GM19463 (cell line): ENCODE results near the gene LRBA.

ENCODE experiments used
- ATAC-seq: cut with Tn5 transposase; IDR thresholded peaks from one replicate; pipeline ENCODE4 v1.9.1; 2021; ENCODE audit warnings: mild to moderate bottlenecking, moderate library complexity; ENCODE audit not compliant: unreplicated experiment

LRBA gene

GRCh38 chr4:150457802-150458201 lies 557.3 kb downstream of the LRBA start:
- ATAC-seq = no peak

GRCh38 chr4:150451883-150452282 lies 563.2 kb downstream of the LRBA start:
- no peak for ATAC-seq

GRCh38 chr4:150447356-150447755 lies 567.7 kb downstream of the LRBA start:
- no peak for ATAC-seq

- no peak for ATAC-seq
Observed at GRCh38 chr4:150439451-150439933, 575.6 kb downstream of the LRBA start.

DNA sequence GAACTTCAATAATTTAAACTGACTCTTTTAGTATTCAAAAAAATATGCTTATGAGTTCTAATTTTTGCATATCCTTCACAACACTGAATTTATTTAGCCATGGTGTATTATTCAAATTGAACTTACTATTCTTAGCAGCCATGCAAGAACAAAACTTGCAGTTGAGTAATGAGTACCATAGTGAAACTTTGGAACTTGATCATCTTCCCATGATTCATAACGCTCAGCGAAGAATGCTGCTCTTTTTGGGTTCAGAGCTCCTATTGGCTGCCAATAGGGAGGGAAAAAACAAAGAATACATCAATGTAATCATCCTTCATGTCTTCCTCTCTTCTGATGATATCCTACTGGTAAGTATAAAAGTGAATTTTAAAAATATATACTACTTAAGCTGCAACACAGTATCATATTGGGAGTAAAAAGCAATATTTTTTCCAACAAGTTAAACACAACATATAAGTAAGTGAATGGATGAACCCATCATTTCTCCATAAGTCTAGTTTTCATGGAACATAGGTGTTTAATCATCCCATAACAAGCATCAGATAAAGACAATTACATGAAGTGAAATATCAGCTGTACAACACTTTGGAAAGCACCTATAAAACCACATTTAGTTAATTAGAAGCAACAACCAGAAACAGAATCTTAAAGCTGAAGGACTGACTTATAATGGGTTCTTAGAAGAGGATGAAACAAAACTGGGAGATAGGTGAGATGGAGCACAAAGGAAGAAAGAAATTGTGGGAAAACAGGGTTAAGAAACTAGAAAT lies 578.3 kb downstream of the LRBA start:
- no peak for ATAC-seq

DNA sequence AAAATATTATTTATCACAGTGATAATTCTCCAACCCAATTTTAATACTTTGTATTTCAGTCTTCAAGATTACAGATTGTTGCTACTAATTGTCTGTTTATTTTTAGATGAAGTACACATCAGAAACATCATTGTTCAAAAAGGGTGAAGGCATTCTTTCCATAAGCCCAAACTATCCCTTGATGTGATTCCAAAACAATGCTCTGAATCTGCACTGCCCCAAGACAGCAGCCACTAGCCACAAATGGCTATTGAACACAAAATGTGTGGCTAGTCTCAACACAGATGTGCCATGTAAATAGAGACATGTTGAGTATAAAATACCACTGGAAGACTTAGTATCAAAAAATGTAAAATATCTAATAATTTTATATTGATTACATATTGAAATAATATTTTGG lies 583.9 kb downstream of the LRBA start:
- no peak for ATAC-seq

GRCh38 chr4:150425161-150425560 lies 589.9 kb downstream of the LRBA start:
- no peak for ATAC-seq

DNA sequence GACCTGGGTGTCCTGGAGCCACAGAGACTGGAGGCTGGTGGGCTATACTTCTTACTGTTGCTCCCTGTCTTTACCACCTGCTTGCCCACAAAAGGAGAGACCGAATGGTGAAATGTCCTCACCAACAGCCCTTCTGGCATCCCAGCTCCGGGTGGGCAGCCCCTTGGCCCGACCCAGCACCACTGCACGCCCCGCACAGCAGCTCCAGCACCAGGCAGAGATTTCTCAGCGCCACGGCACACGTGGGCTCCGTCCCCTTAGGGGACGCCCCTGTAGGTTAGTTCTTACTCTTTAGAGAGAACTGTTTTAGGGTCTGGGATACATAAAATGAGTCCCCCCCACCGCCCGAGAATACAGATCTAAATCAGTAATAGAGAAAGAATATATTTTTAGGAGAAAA lies 591.6 kb downstream of the LRBA start:
- no peak for ATAC-seq

DNA sequence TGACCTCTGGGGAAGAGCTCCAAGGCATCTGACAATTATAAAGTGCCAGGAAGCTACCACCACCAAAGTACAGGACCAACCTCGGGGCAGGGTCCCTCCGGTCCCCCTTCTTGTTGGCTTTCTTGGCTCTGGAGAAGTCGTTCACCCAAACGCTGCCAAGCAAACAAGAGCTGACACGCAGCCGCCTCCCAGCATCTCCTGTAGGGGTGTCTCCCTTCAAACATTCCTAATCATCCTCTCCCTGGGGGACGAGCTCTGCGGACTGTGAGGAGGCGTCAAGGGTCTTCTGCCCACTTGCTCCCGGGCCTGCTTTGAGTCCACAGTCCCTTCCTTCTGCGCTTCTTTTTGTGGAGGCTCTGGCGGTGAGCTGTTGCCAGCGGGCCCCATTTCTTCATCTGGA lies 592.0 kb downstream of the LRBA start:
- no peak for ATAC-seq

GRCh38 chr4:150421612-150422011 lies 593.5 kb downstream of the LRBA start:
- ATAC-seq = no peak

DNA sequence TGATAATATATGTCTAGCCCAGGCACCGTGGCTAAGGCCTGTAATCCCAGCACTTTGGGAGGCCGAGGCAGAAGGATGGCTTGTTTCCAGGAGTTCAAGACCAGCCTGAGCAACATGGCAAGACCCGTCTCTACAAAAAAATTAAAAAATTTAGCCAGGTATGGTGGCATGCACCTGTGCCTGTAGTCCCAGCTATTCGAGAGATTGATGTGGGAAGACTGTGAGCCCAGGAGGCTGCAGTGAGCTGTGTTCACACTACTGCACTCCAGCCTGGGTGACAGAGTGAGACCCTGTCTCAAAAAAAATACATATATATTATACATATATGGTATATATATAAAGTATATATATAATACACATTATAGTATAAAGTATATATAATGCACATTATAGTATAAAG lies 595.1 kb downstream of the LRBA start:
- no peak for ATAC-seq

- ATAC-seq = no peak
Observed at GRCh38 chr4:150418757-150419410, 596.2 kb downstream of the LRBA start.

DNA sequence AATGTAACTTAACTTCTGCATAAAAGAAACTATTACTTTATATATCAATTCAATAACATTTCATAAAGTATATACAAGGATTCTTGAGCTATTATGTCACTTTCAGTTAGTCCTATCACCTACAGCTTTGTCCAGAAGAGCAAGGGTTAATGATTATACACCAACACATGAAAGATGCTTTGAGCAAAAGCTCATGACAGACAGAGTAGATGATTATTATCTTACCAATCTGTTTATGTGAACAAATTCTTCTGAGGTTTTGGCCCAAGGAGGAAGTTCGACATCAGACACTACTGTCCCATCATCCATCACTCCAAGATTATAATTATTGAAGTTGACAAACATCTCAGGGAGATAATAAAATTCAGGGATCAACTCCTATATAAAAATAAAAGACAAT lies 599.9 kb downstream of the LRBA start:
- ATAC-seq = no peak

GRCh38 chr4:150411520-150411919 lies 603.6 kb downstream of the LRBA start:
- no peak for ATAC-seq

GRCh38 chr4:150402871-150403272 lies 612.2 kb downstream of the LRBA start:
- peak; percentile 90 for ATAC-seq

DNA sequence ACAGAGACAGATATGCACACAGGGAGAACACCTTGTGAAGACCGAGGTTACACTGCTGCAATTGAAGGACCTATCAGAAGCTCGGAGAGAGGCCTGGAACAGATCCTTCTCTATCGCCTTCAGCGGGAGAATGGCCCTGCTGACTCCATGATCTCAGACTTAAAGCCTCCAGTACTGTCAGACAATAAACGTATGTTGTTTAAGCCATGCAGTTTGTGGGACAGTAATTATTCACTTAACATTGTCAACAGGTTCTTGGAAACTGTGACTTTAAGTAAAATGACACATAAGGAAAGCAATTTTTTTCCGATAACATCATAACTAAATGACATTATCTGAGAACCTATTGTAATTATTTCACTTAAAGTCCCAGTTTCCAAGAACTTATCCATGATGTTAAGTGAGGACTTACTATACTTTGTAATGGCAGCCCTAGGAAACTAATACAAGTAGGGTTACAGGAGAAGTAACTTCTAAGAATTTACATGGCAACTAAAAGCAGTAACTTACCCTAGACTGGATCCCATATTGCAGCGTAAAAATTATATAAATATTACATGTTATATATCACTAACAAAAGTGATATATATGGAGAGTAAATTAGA lies 613.9 kb downstream of the LRBA start:
- no peak for ATAC-seq

GRCh38 chr4:150395872-150396271 lies 619.2 kb downstream of the LRBA start:
- no peak for ATAC-seq

DNA sequence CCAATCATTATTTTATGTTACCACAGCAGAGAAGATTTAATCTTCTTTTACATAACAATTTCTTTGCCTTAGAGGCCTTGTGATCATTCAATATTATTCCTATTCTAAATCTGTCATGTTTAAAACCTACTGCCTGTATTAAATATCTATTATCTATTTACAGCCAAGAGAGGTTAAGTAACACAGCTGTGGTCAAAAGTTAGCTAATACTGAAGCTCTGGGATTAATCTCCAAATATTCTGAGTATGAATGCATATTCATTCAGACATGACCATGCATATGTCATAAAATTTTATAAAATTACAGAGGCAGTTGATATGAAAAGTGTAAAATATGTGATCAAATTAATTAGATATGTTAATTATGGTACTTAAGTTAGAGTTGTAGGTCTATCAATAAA lies 621.0 kb downstream of the LRBA start:
- ATAC-seq = no peak

GRCh38 chr4:150391052-150391451 lies 624.0 kb downstream of the LRBA start:
- no peak for ATAC-seq

- no peak for ATAC-seq
Observed at GRCh38 chr4:150390531-150390910, 624.6 kb downstream of the LRBA start.

GRCh38 chr4:150389896-150390530 lies 625.1 kb downstream of the LRBA start:
- no peak for ATAC-seq

GRCh38 chr4:150387981-150388380 lies 627.1 kb downstream of the LRBA start:
- ATAC-seq = no peak
